CD4-positive, alpha-beta memory T cell (primary cell): ENCODE data around the gene ST14. TPM values are rescaled to one million over a fixed set of nuclear protein-coding genes. Genes with fewer than 3 reads are reported as not detected.
"Not testable (repeated sequence)": the region's sequence is repeated elsewhere in the genome, so short reads cannot be mapped to it uniquely, and the experiment has no call there.

Experiments
- CTCF ChIA-PET: fragments of 350-600 bp; sonication (Branson Sonifier 250); formaldehyde crosslinking; loops from one replicate; lab custom pipeline; 2021; ENCODE audit warnings: inconsistent platforms; ENCODE audit not compliant: partially characterized antibody; lab: Charles Lee
- POLR2A ChIA-PET: fragments of 350-600 bp; sonication (Branson Sonifier 250); formaldehyde crosslinking; loops from one replicate; lab custom pipeline; 2021; ENCODE audit not compliant: partially characterized antibody; lab: Charles Lee
- DNase-seq, 5 donors: peaks; one replicate each; pipeline versions ENCODE4 v3.0.0 to v3.0.0-alpha.2; 2020 to 2022; ENCODE audit warnings: mixed read lengths in 1 of 5
- H3K27ac ChIP-seq: one replicate; pipeline ENCODE4 v1.7.0; 2013; ENCODE audit warnings: low read depth, low read length
- H3K27me3 ChIP-seq: 2 replicates; pipeline ENCODE4 v1.7.0; 2013; ENCODE audit warnings: mild to moderate bottlenecking, low read length, moderate library complexity; ENCODE audit not compliant: insufficient read depth
- H3K36me3 ChIP-seq: 2 replicates; pipeline ENCODE4 v1.7.0; 2013; ENCODE audit warnings: mild to moderate bottlenecking, low read length, moderate library complexity; ENCODE audit not compliant: insufficient read depth
- H3K4me1 ChIP-seq: 2 replicates; pipeline ENCODE4 v1.7.0; 2013; ENCODE audit warnings: mild to moderate bottlenecking, low read length, moderate library complexity; ENCODE audit not compliant: insufficient read depth
- H3K4me3 ChIP-seq, 2 donors: one replicate each; pipeline ENCODE4 v1.7.0; 2013; ENCODE audit warnings: low read length in 2 of 2, mild to moderate bottlenecking in 1 of 2
- H3K9me3 ChIP-seq, 2 donors: one replicate each; pipeline ENCODE4 v1.7.0; 2013; ENCODE audit warnings: low read length in 2 of 2, control low read depth in 1 of 2; ENCODE audit not compliant: control insufficient read depth in 1 of 2
- H3K27ac Mint-ChIP-seq, 7 donors: one replicate each; pipeline ENCODE4 v1.8.0; 2020 to 2021; ENCODE audit warnings: mixed read lengths in 7 of 7, mild to moderate bottlenecking in 6 of 7, inconsistent platforms in 3 of 7, moderate library complexity in 3 of 7
- H3K27me3 Mint-ChIP-seq, 2 donors: one replicate each; pipeline ENCODE4 v1.8.0; 2020 to 2021; ENCODE audit warnings: mixed read lengths in 2 of 2
- H3K36me3 Mint-ChIP-seq, 2 donors: one replicate each; pipeline ENCODE4 v1.8.0; 2020 to 2021; ENCODE audit warnings: mixed read lengths in 2 of 2, inconsistent platforms in 1 of 2, mild to moderate bottlenecking in 1 of 2
- H3K4me1 Mint-ChIP-seq, 4 donors: one replicate each; pipeline ENCODE4 v1.8.0; 2020 to 2021; ENCODE audit warnings: mixed read lengths in 4 of 4, mild to moderate bottlenecking in 1 of 4
- H3K4me3 Mint-ChIP-seq, 8 donors: one replicate each; pipeline ENCODE4 v1.8.0; 2020 to 2021; ENCODE audit warnings: mixed read lengths in 8 of 8, mild to moderate bottlenecking in 7 of 8, moderate library complexity in 6 of 8, inconsistent platforms in 3 of 8
- H3K9me3 Mint-ChIP-seq, 8 donors: one replicate each; pipeline ENCODE4 v1.8.0; 2020 to 2021; ENCODE audit warnings: mixed read lengths in 8 of 8, mild to moderate bottlenecking in 5 of 8, inconsistent platforms in 3 of 8, moderate library complexity in 1 of 8
- intact Hi-C: fragments of 100-400 bp; cut with micrococcal nuclease; formaldehyde crosslinking; loops from one replicate; pipeline ENCODE4 v1.15.1; 2023
- polyA plus RNA-seq, 2 donors: library from polyadenylated mRNA; unstranded; fragments of 300-500 nt; fragmentation: Illumina TruSeq; gene quantifications; one replicate each; pipeline ENCODE4 v1.2.3, GENCODE V29; 2021
- total RNA-seq, 2 experiments: library from RNA; stranded (reverse); gene quantifications; one replicate each; pipeline ENCODE4 v1.2.3, GENCODE V29; 2021

The ST14 gene
- total and polyA plus RNA-seq, 4 experiments from 2014 or later: 0.47 to 0.79 (median 0.72) TPM; not detected in 1

DNA sequence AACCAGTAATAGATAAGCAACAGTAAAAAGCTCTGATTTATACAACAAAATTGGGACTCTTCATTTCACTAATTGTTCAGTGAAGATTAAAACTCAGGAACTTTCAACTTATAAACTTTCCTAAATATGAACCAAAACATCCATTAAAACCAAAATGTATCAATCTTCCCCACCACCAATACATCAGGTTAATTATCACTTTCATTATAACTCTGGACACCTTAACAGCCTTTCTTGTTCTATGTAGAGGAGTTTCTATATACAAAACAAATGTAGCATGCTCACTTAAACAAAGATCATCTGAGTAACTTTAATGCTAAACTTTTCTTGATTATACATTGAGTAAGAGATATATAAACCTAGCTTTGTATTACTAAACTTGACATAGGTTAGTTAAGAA is 74.7 kb downstream of the ST14 start:
- no peaks in the 10 kb centered on the region for H3K27me3 Mint-ChIP-seq
- Histone ChIP-seq H3K27me3 (no peaks in the 10 kb centered on the region), H3K4me1 (no peaks in the 10 kb centered on the region), H3K36me3 (peaks cover 9% of the 10 kb centered on the region), H3K9me3 (no peaks in the 10 kb centered on the region), H3K27ac (no peak overlapping the region), H3K4me3 (no peak overlapping the region)
- ChIA-PET POLR2A (no interaction called here), CTCF (no interaction called here)
- intact Hi-C loops: no loop called here
- H3K36me3 Mint-ChIP-seq: peaks cover 35 to 47% of the 10 kb centered on the region in 2 donors
- H3K9me3 Mint-ChIP-seq: no peaks in the 10 kb centered on the region
- H3K4me3 Mint-ChIP-seq: no peak overlapping the region
- no peak for DNase-seq
- peak overlapping the region in 1 of 7 donors; percentile 3 for H3K27ac Mint-ChIP-seq
- no peaks in the 10 kb centered on the region for H3K4me1 Mint-ChIP-seq

DNA sequence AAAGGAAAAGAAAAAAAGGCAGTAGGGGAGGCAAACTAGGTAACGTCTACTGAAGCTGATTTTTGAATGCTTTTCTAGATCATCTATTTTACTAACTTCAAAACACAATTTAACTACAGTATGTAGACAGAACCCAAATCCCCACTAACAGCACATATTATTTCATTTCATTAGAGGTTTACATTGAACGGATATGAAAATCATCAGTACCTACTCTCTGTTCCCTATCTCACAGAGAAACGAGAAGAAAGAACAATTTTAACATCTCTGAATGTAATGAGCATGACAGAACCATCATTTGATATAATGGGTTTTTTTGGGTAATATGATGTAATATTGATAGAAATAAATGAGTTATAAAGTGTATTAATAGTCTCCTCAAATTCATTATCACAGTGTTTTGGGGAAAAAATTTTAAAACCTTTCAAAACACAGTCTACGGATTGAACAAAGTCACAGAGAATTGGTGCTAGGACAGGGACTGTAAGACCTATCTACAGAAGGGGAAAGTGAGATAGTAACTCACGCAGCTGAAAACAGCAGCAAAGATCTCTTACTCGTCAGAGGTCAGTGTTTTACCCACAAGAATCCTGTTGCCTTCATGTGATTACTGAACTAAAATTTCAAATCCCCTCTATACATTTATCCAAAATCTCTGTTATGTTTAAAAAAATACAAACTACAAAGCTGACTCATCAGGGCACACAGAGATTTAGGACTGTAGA is 77.9 kb downstream of the ST14 start:
- intact Hi-C loops: no loop called here
- Histone ChIP-seq H3K27ac (no peak overlapping the region), H3K36me3 (peaks cover 13% of the 10 kb centered on the region), H3K4me3 (no peak overlapping the region), H3K27me3 (no peaks in the 10 kb centered on the region), H3K4me1 (no peaks in the 10 kb centered on the region), H3K9me3 (no peaks in the 10 kb centered on the region)
- CTCF ChIA-PET: no interaction called here
- no peak overlapping the region for H3K4me3 Mint-ChIP-seq
- no peak for DNase-seq
- no peak overlapping the region for H3K27ac Mint-ChIP-seq
- peaks cover 39 to 50% of the 10 kb centered on the region in 2 donors for H3K36me3 Mint-ChIP-seq
- H3K9me3 Mint-ChIP-seq: no peaks in the 10 kb centered on the region
- POLR2A ChIA-PET: no interaction called here
- H3K4me1 Mint-ChIP-seq: peaks cover 0 to 4% (median 0%) of the 10 kb centered on the region in 4 donors
- no peaks in the 10 kb centered on the region for H3K27me3 Mint-ChIP-seq

DNA sequence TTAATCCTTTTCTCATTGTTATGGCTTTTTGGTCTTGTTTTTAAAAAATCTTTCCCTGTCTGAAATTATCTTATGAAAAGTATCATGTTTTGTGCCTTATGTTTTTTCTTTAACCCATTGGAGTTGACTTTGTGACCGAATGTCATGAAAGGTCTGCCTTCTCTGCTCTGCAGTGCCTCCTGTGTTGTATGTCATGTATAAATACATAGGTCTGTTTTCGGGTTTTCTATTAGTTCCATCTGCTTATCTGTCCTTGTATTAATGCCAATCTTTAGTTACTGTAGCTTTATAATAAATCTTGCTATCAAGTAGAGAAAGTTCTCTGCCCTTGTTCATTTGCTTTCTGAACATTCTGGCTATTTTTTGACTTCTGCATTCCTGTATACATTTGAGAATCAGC is 82.1 kb downstream of the ST14 start:
- POLR2A ChIA-PET: no interaction called here
- DNase-seq: no peak
- Histone ChIP-seq H3K9me3 (no peaks in the 10 kb centered on the region), H3K4me1 (no peaks in the 10 kb centered on the region), H3K27me3 (no peaks in the 10 kb centered on the region), H3K27ac (no peak overlapping the region), H3K4me3 (no peak overlapping the region), H3K36me3 (peaks cover 13% of the 10 kb centered on the region)
- no peak overlapping the region for H3K4me3 Mint-ChIP-seq
- peaks cover 9 to 25% (median 19%) of the 10 kb centered on the region in 4 donors for H3K4me1 Mint-ChIP-seq
- peaks cover 33 to 36% of the 10 kb centered on the region in 2 donors for H3K36me3 Mint-ChIP-seq
- intact Hi-C loops: no loop called here
- peak overlapping the region in 1 of 7 donors; percentile 57 for H3K27ac Mint-ChIP-seq
- CTCF ChIA-PET: no interaction called here
- H3K9me3 Mint-ChIP-seq: no peaks in the 10 kb centered on the region
- H3K27me3 Mint-ChIP-seq: no peaks in the 10 kb centered on the region

GRCh38 chr11:130243816-130244215 is 84.2 kb downstream of the ST14 start:
- Histone ChIP-seq H3K9me3 (no peaks in the 10 kb centered on the region), H3K4me1 (no peaks in the 10 kb centered on the region), H3K27me3 (no peaks in the 10 kb centered on the region), H3K36me3 (peaks cover 9% of the 10 kb centered on the region), H3K4me3 (no peak overlapping the region), H3K27ac (no peak overlapping the region)
- peaks cover 14 to 41% (median 29%) of the 10 kb centered on the region in 4 donors for H3K4me1 Mint-ChIP-seq
- peak overlapping the region in 3 of 7 donors; percentile 42 to 53 (median 53) for H3K27ac Mint-ChIP-seq
- peaks cover 16 to 17% of the 10 kb centered on the region in 2 donors for H3K36me3 Mint-ChIP-seq
- intact Hi-C loops: no loop called here
- H3K9me3 Mint-ChIP-seq: no peaks in the 10 kb centered on the region
- no peak for DNase-seq
- H3K4me3 Mint-ChIP-seq: peak overlapping the region in 5 of 8 donors; percentile 8 to 55 (median 30)
- CTCF ChIA-PET: no interaction called here
- no peaks in the 10 kb centered on the region for H3K27me3 Mint-ChIP-seq
- POLR2A ChIA-PET: no interaction called here

GRCh38 chr11:130244848-130245247 is 85.3 kb downstream of the ST14 start:
- no peaks in the 10 kb centered on the region for H3K9me3 ChIP-seq
- ChIA-PET POLR2A (no interaction called here), CTCF (no interaction called here)
- Mint-ChIP-seq H3K4me3 (peak overlapping the region in 2 of 8 donors; percentile 23 to 44), H3K4me1 (peaks cover 20 to 48% (median 35%) of the 10 kb centered on the region in 4 donors), H3K36me3 (peaks cover 11 to 14% of the 10 kb centered on the region in 2 donors), H3K27ac (peak overlapping the region in 5 of 7 donors; percentile 2 to 74 (median 38)), H3K9me3 (no peaks in the 10 kb centered on the region), H3K27me3 (no peaks in the 10 kb centered on the region)
- H3K4me3 ChIP-seq: no peak overlapping the region
- intact Hi-C loops: no loop called here
- H3K36me3 ChIP-seq: no peaks in the 10 kb centered on the region
- no peaks in the 10 kb centered on the region for H3K27me3 ChIP-seq
- H3K4me1 ChIP-seq: peaks cover 9% of the 10 kb centered on the region
- no peak overlapping the region for H3K27ac ChIP-seq
- DNase-seq: no peak

- DNase-seq, H3K27me3 ChIP-seq, H3K27me3 Mint-ChIP-seq, H3K27ac ChIP-seq, H3K9me3 ChIP-seq, H3K36me3 ChIP-seq, CTCF ChIA-PET, H3K4me3 Mint-ChIP-seq, intact Hi-C loops, H3K4me3 ChIP-seq, H3K9me3 Mint-ChIP-seq, POLR2A ChIA-PET: not testable (repeated sequence)
- Mint-ChIP-seq H3K36me3 (peaks cover 11 to 18% of the 10 kb centered on the region in 2 donors), H3K27ac (peak overlapping the region in 3 of 7 donors; percentile 12 to 74 (median 65)), H3K4me1 (peaks cover 20 to 49% (median 37%) of the 10 kb centered on the region in 4 donors)
- H3K4me1 ChIP-seq: peaks cover 10% of the 10 kb centered on the region
Measured at GRCh38 chr11:130245375-130245774, 85.8 kb downstream of the ST14 start.

- no peak overlapping the region for H3K27ac ChIP-seq
- H3K36me3 ChIP-seq: no peaks in the 10 kb centered on the region
- peaks cover 29 to 57% (median 45%) of the 10 kb centered on the region in 4 donors for H3K4me1 Mint-ChIP-seq
- H3K4me1 ChIP-seq: peaks cover 10% of the 10 kb centered on the region
- H3K4me3 Mint-ChIP-seq: no peak overlapping the region
- CTCF ChIA-PET: no interaction called here
- H3K27me3 ChIP-seq: no peaks in the 10 kb centered on the region
- intact Hi-C loops: no loop called here
- peaks cover 15 to 24% of the 10 kb centered on the region in 2 donors for H3K36me3 Mint-ChIP-seq
- no peak for DNase-seq
- POLR2A ChIA-PET: no interaction called here
- H3K4me3 ChIP-seq: no peak overlapping the region
- H3K27me3 Mint-ChIP-seq: no peaks in the 10 kb centered on the region
- H3K27ac Mint-ChIP-seq: peak overlapping the region in 1 of 7 donors; percentile 38
- H3K9me3 ChIP-seq: no peaks in the 10 kb centered on the region
- peaks cover 0 to 5% (median under 1%) of the 10 kb centered on the region in 8 donors for H3K9me3 Mint-ChIP-seq
Measured at GRCh38 chr11:130246270-130246669, 86.7 kb downstream of the ST14 start.
